Measurements from ENCODE around the gene NKD2. TPM values are rescaled to one million over a fixed set of nuclear protein-coding genes. Genes with fewer than 3 reads are reported as not detected.

Gene NKD2
- total RNA-seq, 1 experiment from 2014 or later = 12.8 TPM

- peak; percentile 17; the same call in 1 of the 2 replicates for ATAC-seq
- no peaks in the 10 kb centered on the region for H3K36me3 Mint-ChIP-seq
- H3K9me3 Mint-ChIP-seq = no peaks in the 10 kb centered on the region
- no peak overlapping the region for H3K4me3 Mint-ChIP-seq
- CTCF ChIA-PET = interaction anchor here (1.2 to 2.8 kb wide), 3 partner anchors 12 to 173 kb away, joined by 3 to 13 read pairs (median 13); no protein-coding TSS in a partner anchor
- peaks cover 11% of the 10 kb centered on the region for H3K4me1 Mint-ChIP-seq
- H3K27me3 Mint-ChIP-seq (ENCODE audit: low read depth) = no peaks in the 10 kb centered on the region; the same call in 1 of the 2 replicates
- no peak for TF ChIP-seq ATF6 (CRISPR knock-in tag; IDR thresholded peaks at IDR 0.05)
- TF ChIP-seq AR (CRISPR knock-in tag; IDR thresholded peaks at IDR 0.05) = no peak
- no peak for TF ChIP-seq ZNF219 (CRISPR knock-in tag; IDR thresholded peaks at IDR 0.05; ENCODE audit: borderline replicate concordance)
- no peak for TF ChIP-seq MXD4 (CRISPR knock-in tag; IDR thresholded peaks at IDR 0.05; ENCODE audit: borderline replicate concordance)
- no peak for TF ChIP-seq GTF2I (CRISPR knock-in tag; conservative IDR thresholded peaks at IDR 0.05)
- no peak for TF ChIP-seq GABPB1 (CRISPR knock-in tag; IDR thresholded peaks at IDR 0.05)
- TF ChIP-seq MLX (CRISPR knock-in tag; IDR thresholded peaks at IDR 0.05) = no peak
- POLR2A ChIA-PET = no interaction called here
- no peak overlapping the region for H3K27ac Mint-ChIP-seq
- peak; percentile 15 for DNase-seq (ENCODE audit: low spot score)
Measured at GRCh38 chr5:994821-995220, 13.8 kb upstream of the NKD2 start.

DNA sequence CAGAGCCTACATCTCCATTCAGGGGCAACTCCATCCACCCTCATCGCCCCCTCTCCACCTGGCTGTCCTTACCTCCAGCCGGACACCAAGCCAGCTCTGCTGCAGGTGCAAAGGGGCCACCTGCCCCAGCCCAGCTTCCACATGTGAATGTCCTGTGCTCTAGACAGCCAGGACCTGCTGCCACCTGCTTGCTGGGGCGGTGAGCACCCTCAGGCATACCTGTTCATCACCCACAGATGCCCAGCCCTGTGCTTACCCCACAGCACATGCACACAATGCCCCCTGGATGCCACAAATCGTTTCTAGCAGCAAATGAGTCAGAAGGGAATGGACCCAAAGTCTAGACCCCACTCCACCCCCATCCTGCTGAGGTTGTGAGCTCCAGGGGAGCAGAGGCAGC lies 13.3 kb upstream of the NKD2 start:
- Mint-ChIP-seq H3K9me3 (no peaks in the 10 kb centered on the region), H3K4me1 (peaks cover 10% of the 10 kb centered on the region), H3K36me3 (no peaks in the 10 kb centered on the region), H3K27ac (no peak overlapping the region), H3K4me3 (no peak overlapping the region), H3K27me3 (ENCODE audit: low read depth) (no peaks in the 10 kb centered on the region; the same call in 1 of the 2 replicates)
- POLR2A ChIA-PET = no interaction called here
- no peak for DNase-seq (ENCODE audit: low spot score)
- CTCF ChIA-PET = interaction anchor here (2.8 kb wide), 1 partner anchor 13 kb away, joined by 13 read pairs; no protein-coding TSS in a partner anchor
- ATAC-seq = no peak
- TF ChIP-seq ZNF512 (CRISPR knock-in tag; IDR thresholded peaks at IDR 0.05; ENCODE audit: borderline replicate concordance) (no peak), IRF1 (CRISPR knock-in tag; IDR thresholded peaks at IDR 0.05) (no peak), ARID4B (CRISPR knock-in tag; IDR thresholded peaks at IDR 0.05; ENCODE audit: borderline replicate concordance) (no peak), ZBTB43 (CRISPR knock-in tag; IDR thresholded peaks at IDR 0.05) (no peak), HMGA2 (CRISPR knock-in tag; IDR thresholded peaks at IDR 0.05) (no peak), GABPB1 (CRISPR knock-in tag; IDR thresholded peaks at IDR 0.05) (no peak)
- TF ChIP-seq, protein P1, sequence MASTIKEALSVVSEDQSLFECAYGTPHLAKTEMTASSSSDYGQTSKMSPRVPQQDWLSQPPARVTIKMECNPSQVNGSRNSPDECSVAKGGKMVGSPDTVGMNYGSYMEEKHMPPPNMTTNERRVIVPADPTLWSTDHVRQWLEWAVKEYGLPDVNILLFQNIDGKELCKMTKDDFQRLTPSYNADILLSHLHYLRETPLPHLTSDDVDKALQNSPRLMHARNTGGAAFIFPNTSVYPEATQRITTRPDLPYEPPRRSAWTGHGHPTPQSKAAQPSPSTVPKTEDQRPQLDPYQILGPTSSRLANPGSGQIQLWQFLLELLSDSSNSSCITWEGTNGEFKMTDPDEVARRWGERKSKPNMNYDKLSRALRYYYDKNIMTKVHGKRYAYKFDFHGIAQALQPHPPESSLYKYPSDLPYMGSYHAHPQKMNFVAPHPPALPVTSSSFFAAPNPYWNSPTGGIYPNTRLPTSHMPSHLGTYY (CRISPR knock-in tag; IDR thresholded peaks at IDR 0.05) = no peak
- TF ChIP-seq, protein P2, sequence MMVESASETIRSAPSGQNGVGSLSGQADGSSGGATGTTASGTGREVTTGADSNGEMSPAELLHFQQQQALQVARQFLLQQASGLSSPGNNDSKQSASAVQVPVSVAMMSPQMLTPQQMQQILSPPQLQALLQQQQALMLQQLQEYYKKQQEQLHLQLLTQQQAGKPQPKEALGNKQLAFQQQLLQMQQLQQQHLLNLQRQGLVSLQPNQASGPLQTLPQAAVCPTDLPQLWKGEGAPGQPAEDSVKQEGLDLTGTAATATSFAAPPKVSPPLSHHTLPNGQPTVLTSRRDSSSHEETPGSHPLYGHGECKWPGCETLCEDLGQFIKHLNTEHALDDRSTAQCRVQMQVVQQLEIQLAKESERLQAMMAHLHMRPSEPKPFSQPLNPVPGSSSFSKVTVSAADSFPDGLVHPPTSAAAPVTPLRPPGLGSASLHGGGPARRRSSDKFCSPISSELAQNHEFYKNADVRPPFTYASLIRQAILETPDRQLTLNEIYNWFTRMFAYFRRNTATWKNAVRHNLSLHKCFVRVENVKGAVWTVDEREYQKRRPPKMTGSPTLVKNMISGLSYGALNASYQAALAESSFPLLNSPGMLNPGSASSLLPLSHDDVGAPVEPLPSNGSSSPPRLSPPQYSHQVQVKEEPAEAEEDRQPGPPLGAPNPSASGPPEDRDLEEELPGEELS (CRISPR knock-in tag; IDR thresholded peaks at IDR 0.05) = no peak
- TF ChIP-seq, protein P3, sequence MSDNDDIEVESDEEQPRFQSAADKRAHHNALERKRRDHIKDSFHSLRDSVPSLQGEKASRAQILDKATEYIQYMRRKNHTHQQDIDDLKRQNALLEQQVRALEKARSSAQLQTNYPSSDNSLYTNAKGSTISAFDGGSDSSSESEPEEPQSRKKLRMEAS (CRISPR knock-in tag; IDR thresholded peaks at IDR 0.05) = no peak

All from WTC11 (cell line).